ENCODE measurements around the gene HAND1.

HAND1 gene

GRCh38 chr5:154478224-154478565 is at the start of gene HAND1:
Gene HAND1 (minus strand): TSS chr5:154478227. CDS start chr5:154478008, 219 bp downstream.
- no peak for TF ChIP-seq CTCF (IDR thresholded peaks at IDR 0.05; ENCODE audit: borderline replicate concordance, control extremely low read depth, extremely low read depth, insufficient read depth, missing control alignments)
- in situ Hi-C loops (cut with MboI; ENCODE audit: low sequenced_read_pairs, unreplicated experiment): loop anchor here (5.0 kb wide), 1 partner anchor 129 kb away; no protein-coding TSS in a partner anchor
- no peak for DNase-seq (ENCODE audit: low spot score)

- no peak for TF ChIP-seq CTCF (IDR thresholded peaks at IDR 0.05; ENCODE audit: borderline replicate concordance, control extremely low read depth, extremely low read depth, insufficient read depth, missing control alignments)
- DNase-seq (ENCODE audit: low spot score): no peak
Measured at GRCh38 chr5:154526231-154527226, 48.5 kb upstream of the HAND1 start.

GRCh38 chr5:154524859-154525258 is 46.8 kb upstream of the HAND1 start:
- in situ Hi-C loops (cut with MboI; ENCODE audit: low sequenced_read_pairs, unreplicated experiment): no loop called here

More at GRCh38 chr5:154526231-154527226, 48.5 kb upstream of the HAND1 start:
- in situ Hi-C loops (cut with MboI; ENCODE audit: low sequenced_read_pairs, unreplicated experiment): no loop called here

GRCh38 chr5:154524181-154524580 is 46.2 kb upstream of the HAND1 start:
- TF ChIP-seq CTCF (IDR thresholded peaks at IDR 0.05; ENCODE audit: borderline replicate concordance, control extremely low read depth, extremely low read depth, insufficient read depth, missing control alignments): no peak
- no peak for DNase-seq (ENCODE audit: low spot score)
- in situ Hi-C loops (cut with MboI; ENCODE audit: low sequenced_read_pairs, unreplicated experiment): no loop called here

More at GRCh38 chr5:154524859-154525258, 46.8 kb upstream of the HAND1 start:
- no peak for DNase-seq (ENCODE audit: low spot score)
- no peak for TF ChIP-seq CTCF (IDR thresholded peaks at IDR 0.05; ENCODE audit: borderline replicate concordance, control extremely low read depth, extremely low read depth, insufficient read depth, missing control alignments)

GRCh38 chr5:154523709-154524108 is 45.7 kb upstream of the HAND1 start:
- in situ Hi-C loops (cut with MboI; ENCODE audit: low sequenced_read_pairs, unreplicated experiment): no loop called here
- DNase-seq (ENCODE audit: low spot score): no peak

GRCh38 chr5:154523104-154523503 is 45.1 kb upstream of the HAND1 start:
- DNase-seq (ENCODE audit: low spot score): no peak
- in situ Hi-C loops (cut with MboI; ENCODE audit: low sequenced_read_pairs, unreplicated experiment): no loop called here
- TF ChIP-seq CTCF (IDR thresholded peaks at IDR 0.05; ENCODE audit: borderline replicate concordance, control extremely low read depth, extremely low read depth, insufficient read depth, missing control alignments): no peak

More at GRCh38 chr5:154523709-154524108, 45.7 kb upstream of the HAND1 start:
- TF ChIP-seq CTCF (IDR thresholded peaks at IDR 0.05; ENCODE audit: borderline replicate concordance, control extremely low read depth, extremely low read depth, insufficient read depth, missing control alignments): no peak
